Measurements from ENCODE around the gene MT1A.

GRCh38 chr16:56640076-56640475, 1.6 kb downstream of the MT1A start:
- no peak for TF ChIP-seq POLR2A (IDR thresholded peaks at IDR 0.05; ENCODE audit: low read length)
- no peak for TF ChIP-seq GATA1 (IDR thresholded peaks at IDR 0.05; ENCODE audit: low read depth, low read length)

Data from erythroblast (primary cell).